ENCODE measurements around the gene PLCB1. TPM values are rescaled to one million over a fixed set of nuclear protein-coding genes. Genes with fewer than 3 reads are reported as not detected.

PLCB1 gene
- total and polyA plus RNA-seq, 10 of the 15 experiments (the other 5 are each of a cell fraction or from before 2014, with no cell fraction given) = 0.05 to 5.3 (median 0.17) TPM; not detected in 1

DNA sequence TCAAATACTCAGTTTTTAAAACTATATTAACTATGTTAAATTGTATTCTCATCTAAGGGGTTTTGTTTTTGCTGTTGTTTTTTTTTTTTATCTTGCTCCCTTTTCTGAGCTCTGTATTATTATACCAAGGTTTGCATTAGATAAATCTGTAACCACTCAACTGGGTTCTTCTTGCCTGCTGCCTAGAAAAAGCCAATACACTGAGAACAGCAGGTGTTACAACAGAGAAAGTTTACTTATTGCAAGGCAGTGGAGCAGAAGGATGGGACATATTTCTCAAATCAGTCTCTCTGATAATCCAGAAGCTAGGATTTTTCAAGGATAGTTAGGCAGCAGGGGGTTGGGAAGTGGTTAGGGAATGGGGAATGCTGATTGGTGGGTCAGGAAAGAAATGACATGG is 558.0 kb downstream of the PLCB1 start:
- in situ Hi-C loops (cut with MboI) (no loop called here), intact Hi-C loops (cut with micrococcal nuclease; ENCODE audit: unreplicated experiment) (no loop called here)
- H3K27ac ChIP-seq (ENCODE audit: control insufficient read depth, insufficient read depth) = no peak overlapping the region
- DNase-seq (ENCODE audit: low read depth, low spot score) (no peak), FAIRE-seq (no peak), ATAC-seq (no peak)
- CTCF ChIA-PET = interaction anchor here (1.0 kb wide), 1 partner anchor 31 kb away, joined by 3 read pairs; no protein-coding TSS in a partner anchor
- H2AFZ ChIP-seq (ENCODE audit: control insufficient read depth, low read depth, low read length) = no peak overlapping the region
- no peaks in the 10 kb centered on the region for H4K20me1 ChIP-seq (ENCODE audit: control insufficient read depth, insufficient read depth)
- H3K4me1 ChIP-seq (ENCODE audit: control insufficient read depth, insufficient read depth, low read length) = no peaks in the 10 kb centered on the region
- POLR2A ChIA-PET = no interaction called here
- no peaks in the 10 kb centered on the region for H3K79me2 ChIP-seq (ENCODE audit: control insufficient read depth, insufficient read depth, low read length)
- SMC1A ChIA-PET (ENCODE audit: uncharacterized antibody, unreplicated experiment) = no interaction called here
- H3K4me2 ChIP-seq (ENCODE audit: control insufficient read depth, insufficient read depth) = no peak overlapping the region
- no peak overlapping the region for H3K4me3 ChIP-seq
- no peaks in the 10 kb centered on the region; the same call in 2 of the 3 replicates for H3K9me3 ChIP-seq (replicated peaks; ENCODE audit: control insufficient read depth, insufficient read depth, low read length)
- H3K27me3 ChIP-seq (replicated peaks in 1 of 2; ENCODE audit: control insufficient read depth in 2 of 2, insufficient read depth in 2 of 2, low read length in 1 of 2) = no peaks in the 10 kb centered on the region
- RAD21 ChIA-PET (ENCODE audit: unreplicated experiment) = no interaction called here
- BruUV-seq (replicated peaks) = no TSS peak
- H3K9ac ChIP-seq (ENCODE audit: control insufficient read depth, insufficient read depth, low read length) = no peak overlapping the region
- TF ChIP-seq, protein P1, sequence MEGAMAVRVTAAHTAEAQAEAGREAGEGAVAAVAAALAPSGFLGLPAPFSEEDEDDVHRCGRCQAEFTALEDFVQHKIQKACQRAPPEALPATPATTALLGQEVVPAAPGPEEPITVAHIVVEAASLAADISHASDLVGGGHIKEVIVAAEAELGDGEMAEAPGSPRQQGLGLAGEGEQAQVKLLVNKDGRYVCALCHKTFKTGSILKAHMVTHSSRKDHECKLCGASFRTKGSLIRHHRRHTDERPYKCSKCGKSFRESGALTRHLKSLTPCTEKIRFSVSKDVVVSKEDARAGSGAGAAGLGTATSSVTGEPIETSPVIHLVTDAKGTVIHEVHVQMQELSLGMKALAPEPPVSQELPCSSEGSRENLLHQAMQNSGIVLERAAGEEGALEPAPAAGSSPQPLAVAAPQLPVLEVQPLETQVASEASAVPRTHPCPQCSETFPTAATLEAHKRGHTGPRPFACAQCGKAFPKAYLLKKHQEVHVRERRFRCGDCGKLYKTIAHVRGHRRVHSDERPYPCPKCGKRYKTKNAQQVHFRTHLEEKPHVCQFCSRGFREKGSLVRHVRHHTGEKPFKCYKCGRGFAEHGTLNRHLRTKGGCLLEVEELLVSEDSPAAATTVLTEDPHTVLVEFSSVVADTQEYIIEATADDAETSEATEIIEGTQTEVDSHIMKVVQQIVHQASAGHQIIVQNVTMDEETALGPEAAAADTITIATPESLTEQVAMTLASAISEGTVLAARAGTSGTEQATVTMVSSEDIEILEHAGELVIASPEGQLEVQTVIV (IDR thresholded peaks at IDR 0.05; ENCODE audit: borderline replicate concordance, partially characterized antibody) = no peak
- H3K36me3 ChIP-seq (ENCODE audit: control insufficient read depth in 2 of 2, insufficient read depth in 2 of 2, low read length in 1 of 2) = no peaks in the 10 kb centered on the region

DNA sequence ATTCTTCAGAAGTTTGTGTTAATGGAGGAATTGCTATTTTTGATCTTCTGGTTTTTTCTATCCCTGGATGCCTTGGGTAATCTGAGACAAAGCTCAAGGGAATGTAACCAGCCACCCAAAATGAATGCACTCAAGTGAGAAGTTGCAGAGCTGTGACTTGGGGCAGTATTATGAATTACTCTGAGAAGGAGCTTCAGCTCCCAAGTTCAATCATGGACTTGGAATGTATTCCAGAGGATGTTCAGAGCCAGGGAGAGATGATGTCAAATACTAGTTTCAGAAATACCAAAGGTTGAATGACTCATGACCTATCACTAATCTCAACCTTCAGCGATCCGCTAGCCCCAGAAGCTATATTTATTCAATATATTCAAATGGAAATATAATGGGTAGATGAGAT is 561.6 kb downstream of the PLCB1 start:
- SMC1A ChIA-PET (ENCODE audit: uncharacterized antibody, unreplicated experiment) = interaction anchor here (0.9 kb wide), 1 partner anchor 16 kb away, joined by 4 read pairs; no protein-coding TSS in a partner anchor
- ATAC-seq (no peak), DNase-seq (ENCODE audit: low read depth, low spot score) (no peak), FAIRE-seq (no peak)
- H3K4me3 ChIP-seq = no peak overlapping the region
- no peak overlapping the region for H3K9ac ChIP-seq (ENCODE audit: control insufficient read depth, insufficient read depth, low read length)
- WGBS (ENCODE audit: insufficient coverage, insufficient replicate concordance, low lambda C conversion rate, missing lambda C conversion rate) = 55% methylated on average over 2 of the region's 2 CpGs
- H3K27ac ChIP-seq (ENCODE audit: control insufficient read depth, insufficient read depth) = no peak overlapping the region
- RAD21 ChIA-PET (ENCODE audit: unreplicated experiment) = no interaction called here
- H3K79me2 ChIP-seq (ENCODE audit: control insufficient read depth, insufficient read depth, low read length) = no peaks in the 10 kb centered on the region
- in situ Hi-C loops (cut with MboI) (no loop called here), intact Hi-C loops (cut with micrococcal nuclease; ENCODE audit: unreplicated experiment) (no loop called here)
- no peaks in the 10 kb centered on the region for H3K27me3 ChIP-seq (replicated peaks in 1 of 2; ENCODE audit: control insufficient read depth in 2 of 2, insufficient read depth in 2 of 2, low read length in 1 of 2)
- no peaks in the 10 kb centered on the region for H4K20me1 ChIP-seq (ENCODE audit: control insufficient read depth, insufficient read depth)
- TF ChIP-seq, protein P2, sequence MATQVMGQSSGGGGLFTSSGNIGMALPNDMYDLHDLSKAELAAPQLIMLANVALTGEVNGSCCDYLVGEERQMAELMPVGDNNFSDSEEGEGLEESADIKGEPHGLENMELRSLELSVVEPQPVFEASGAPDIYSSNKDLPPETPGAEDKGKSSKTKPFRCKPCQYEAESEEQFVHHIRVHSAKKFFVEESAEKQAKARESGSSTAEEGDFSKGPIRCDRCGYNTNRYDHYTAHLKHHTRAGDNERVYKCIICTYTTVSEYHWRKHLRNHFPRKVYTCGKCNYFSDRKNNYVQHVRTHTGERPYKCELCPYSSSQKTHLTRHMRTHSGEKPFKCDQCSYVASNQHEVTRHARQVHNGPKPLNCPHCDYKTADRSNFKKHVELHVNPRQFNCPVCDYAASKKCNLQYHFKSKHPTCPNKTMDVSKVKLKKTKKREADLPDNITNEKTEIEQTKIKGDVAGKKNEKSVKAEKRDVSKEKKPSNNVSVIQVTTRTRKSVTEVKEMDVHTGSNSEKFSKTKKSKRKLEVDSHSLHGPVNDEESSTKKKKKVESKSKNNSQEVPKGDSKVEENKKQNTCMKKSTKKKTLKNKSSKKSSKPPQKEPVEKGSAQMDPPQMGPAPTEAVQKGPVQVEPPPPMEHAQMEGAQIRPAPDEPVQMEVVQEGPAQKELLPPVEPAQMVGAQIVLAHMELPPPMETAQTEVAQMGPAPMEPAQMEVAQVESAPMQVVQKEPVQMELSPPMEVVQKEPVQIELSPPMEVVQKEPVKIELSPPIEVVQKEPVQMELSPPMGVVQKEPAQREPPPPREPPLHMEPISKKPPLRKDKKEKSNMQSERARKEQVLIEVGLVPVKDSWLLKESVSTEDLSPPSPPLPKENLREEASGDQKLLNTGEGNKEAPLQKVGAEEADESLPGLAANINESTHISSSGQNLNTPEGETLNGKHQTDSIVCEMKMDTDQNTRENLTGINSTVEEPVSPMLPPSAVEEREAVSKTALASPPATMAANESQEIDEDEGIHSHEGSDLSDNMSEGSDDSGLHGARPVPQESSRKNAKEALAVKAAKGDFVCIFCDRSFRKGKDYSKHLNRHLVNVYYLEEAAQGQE (IDR thresholded peaks at IDR 0.05; ENCODE audit: low read depth, low read length) = no peak
- TF ChIP-seq MEF2B (IDR thresholded peaks at IDR 0.05; ENCODE audit: partially characterized antibody, poor library complexity, severe bottlenecking) (no peak), SREBF1 (IDR thresholded peaks at IDR 0.05; ENCODE audit: low read length) (no peak), BMI1 (IDR thresholded peaks at IDR 0.05; ENCODE audit: borderline replicate concordance) (no peak), ETV6 (conservative IDR thresholded peaks at IDR 0.05 in 1 of 2, IDR thresholded peaks at IDR 0.05 in 1 of 2; ENCODE audit: borderline replicate concordance in 1 of 2, low read depth in 1 of 2) (no peak)
- TF ChIP-seq, protein P3, sequence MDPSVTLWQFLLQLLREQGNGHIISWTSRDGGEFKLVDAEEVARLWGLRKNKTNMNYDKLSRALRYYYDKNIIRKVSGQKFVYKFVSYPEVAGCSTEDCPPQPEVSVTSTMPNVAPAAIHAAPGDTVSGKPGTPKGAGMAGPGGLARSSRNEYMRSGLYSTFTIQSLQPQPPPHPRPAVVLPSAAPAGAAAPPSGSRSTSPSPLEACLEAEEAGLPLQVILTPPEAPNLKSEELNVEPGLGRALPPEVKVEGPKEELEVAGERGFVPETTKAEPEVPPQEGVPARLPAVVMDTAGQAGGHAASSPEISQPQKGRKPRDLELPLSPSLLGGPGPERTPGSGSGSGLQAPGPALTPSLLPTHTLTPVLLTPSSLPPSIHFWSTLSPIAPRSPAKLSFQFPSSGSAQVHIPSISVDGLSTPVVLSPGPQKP (IDR thresholded peaks at IDR 0.05; ENCODE audit: low read depth, low read length) = no peak
- no peak overlapping the region for H3K4me2 ChIP-seq (ENCODE audit: control insufficient read depth, insufficient read depth)
- no TSS peak for BruUV-seq (replicated peaks)
- no peak overlapping the region for H2AFZ ChIP-seq (ENCODE audit: control insufficient read depth, low read depth, low read length)
- CTCF ChIA-PET = interaction anchor here (0.8 kb wide), 1 partner anchor 29 kb away, joined by 3 read pairs; no protein-coding TSS in a partner anchor
- H3K4me1 ChIP-seq (ENCODE audit: control insufficient read depth, insufficient read depth, low read length) = no peaks in the 10 kb centered on the region
- H3K36me3 ChIP-seq (ENCODE audit: control insufficient read depth in 2 of 2, insufficient read depth in 2 of 2, low read length in 1 of 2) = no peaks in the 10 kb centered on the region
- no peaks in the 10 kb centered on the region; the same call in 2 of the 3 replicates for H3K9me3 ChIP-seq (replicated peaks; ENCODE audit: control insufficient read depth, insufficient read depth, low read length)
- POLR2A ChIA-PET = no interaction called here
